ENCODE results near the gene CCDC158. TPM values are rescaled to one million over a fixed set of nuclear protein-coding genes. Genes with fewer than 3 reads are reported as not detected.

The CCDC158 gene
- total and polyA plus RNA-seq, 7 donors: 0.17 to 0.32 (median 0.17) TPM; not detected in 4

DNA sequence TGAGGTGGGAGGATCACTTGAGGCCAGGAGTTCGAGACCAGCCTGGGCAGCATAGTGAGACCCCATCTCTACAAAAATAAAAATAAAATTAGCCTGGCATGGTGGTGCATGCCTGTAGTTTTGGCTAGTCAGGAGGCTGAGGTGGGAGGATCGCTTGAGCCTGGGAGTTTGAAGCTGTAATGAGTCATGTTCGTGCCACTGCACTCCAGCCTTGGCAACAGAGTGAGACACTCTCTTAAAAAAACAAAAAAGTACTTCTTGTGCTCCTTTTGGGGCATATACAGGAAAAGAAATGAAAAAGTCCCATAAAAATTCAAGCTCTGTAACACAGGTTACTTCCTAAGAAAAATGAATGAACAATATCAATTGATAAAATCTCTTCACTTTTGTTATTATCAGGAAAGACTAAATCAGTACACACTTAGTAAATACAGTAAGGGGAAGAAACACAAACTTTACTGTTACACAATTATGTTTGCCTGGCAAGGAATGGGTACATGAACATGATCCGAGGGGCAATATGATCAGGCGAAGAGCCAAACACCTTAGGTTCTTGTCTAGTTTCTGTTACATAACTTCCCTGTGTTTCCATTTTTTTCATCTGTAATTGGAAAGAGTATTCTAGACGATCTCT is 46.9 kb downstream of the CCDC158 start:
- Histone ChIP-seq H3K36me3 (ENCODE audit: insufficient read depth in 1 of 2, low read depth in 1 of 2) (no peaks in the 10 kb centered on the region), H3K4me1 (no peaks in the 10 kb centered on the region), H3K4me3 (no peak overlapping the region), H3K9me3 (no peaks in the 10 kb centered on the region), H3K27ac (no peak overlapping the region), H3K27me3 (ENCODE audit: insufficient read depth in 3 of 3, low read length in 2 of 3) (no peaks in the 10 kb centered on the region)
- ATAC-seq (no peak), DNase-seq (no peak)
- TF ChIP-seq, protein P1, sequence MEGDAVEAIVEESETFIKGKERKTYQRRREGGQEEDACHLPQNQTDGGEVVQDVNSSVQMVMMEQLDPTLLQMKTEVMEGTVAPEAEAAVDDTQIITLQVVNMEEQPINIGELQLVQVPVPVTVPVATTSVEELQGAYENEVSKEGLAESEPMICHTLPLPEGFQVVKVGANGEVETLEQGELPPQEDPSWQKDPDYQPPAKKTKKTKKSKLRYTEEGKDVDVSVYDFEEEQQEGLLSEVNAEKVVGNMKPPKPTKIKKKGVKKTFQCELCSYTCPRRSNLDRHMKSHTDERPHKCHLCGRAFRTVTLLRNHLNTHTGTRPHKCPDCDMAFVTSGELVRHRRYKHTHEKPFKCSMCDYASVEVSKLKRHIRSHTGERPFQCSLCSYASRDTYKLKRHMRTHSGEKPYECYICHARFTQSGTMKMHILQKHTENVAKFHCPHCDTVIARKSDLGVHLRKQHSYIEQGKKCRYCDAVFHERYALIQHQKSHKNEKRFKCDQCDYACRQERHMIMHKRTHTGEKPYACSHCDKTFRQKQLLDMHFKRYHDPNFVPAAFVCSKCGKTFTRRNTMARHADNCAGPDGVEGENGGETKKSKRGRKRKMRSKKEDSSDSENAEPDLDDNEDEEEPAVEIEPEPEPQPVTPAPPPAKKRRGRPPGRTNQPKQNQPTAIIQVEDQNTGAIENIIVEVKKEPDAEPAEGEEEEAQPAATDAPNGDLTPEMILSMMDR (IDR thresholded peaks at IDR 0.05): no peak
- intact Hi-C loops (cut with DNase I): no loop called here
- 49 to 65% (median 56%) methylated on average over 6 of the region's 6 CpGs for WGBS, 3 donors

GRCh38 chr4:76366737-76367136 is 54.2 kb downstream of the CCDC158 start:
- no peak for DNase-seq

DNA sequence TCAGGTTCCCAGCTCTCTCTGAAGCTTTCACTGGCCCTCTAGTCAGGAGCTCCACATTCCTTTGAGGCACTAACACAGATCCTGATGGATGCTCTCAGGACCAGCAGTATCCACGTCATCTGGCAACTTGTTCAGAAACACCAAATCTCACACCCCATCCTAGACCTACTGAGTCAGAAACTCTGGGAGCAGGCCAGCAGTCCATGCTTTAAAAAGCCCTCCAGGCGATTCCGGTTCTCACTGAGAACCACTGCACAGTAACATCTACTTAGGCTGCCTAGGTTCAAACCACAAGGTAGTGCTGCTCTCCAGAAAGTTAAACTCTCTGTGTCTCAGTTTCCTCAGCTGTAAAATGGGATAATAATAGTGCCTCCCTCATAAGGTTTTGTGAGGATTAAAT is 55.3 kb downstream of the CCDC158 start:
- 80 to 83% (median 82%) methylated on average over 3 of the region's 3 CpGs for WGBS, 3 donors

More at GRCh38 chr4:76366737-76367136, 54.2 kb downstream of the CCDC158 start:
- intact Hi-C loops (cut with DNase I): no loop called here
- Histone ChIP-seq H3K9me3 (no peaks in the 10 kb centered on the region), H3K27me3 (ENCODE audit: insufficient read depth in 3 of 3, low read length in 2 of 3) (no peaks in the 10 kb centered on the region), H3K36me3 (ENCODE audit: insufficient read depth in 1 of 2, low read depth in 1 of 2) (no peaks in the 10 kb centered on the region), H3K4me3 (no peak overlapping the region), H3K4me1 (no peaks in the 10 kb centered on the region), H3K27ac (no peak overlapping the region)
- ATAC-seq: no peak
- WGBS, 3 donors: 81 to 88% (median 86%) methylated on average over 4 of the region's 4 CpGs
- TF ChIP-seq, protein P1 (IDR thresholded peaks at IDR 0.05): no peak

DNA sequence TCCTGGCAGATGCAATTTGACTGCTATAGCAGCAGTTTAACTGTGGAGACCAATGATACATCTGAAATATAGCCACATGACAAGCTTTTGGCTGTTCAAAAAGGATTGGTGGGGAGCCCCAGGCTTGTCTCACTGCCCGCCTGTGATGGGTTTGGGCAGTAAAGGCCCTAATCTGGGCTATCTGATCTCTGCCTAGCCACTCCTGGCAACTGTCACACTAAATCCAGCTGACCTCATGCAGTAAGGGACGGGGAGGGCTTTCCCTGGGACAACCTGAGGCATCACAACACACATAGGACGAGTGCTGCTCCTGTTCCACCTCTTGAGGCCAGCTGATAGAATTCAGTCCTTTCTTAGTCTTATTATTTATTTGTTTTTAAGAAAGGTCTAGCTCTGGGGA is 56.2 kb downstream of the CCDC158 start:
- H3K9me3 ChIP-seq: no peaks in the 10 kb centered on the region
- no peaks in the 10 kb centered on the region for H3K36me3 ChIP-seq (ENCODE audit: insufficient read depth in 1 of 2, low read depth in 1 of 2)
- TF ChIP-seq, protein P1 (IDR thresholded peaks at IDR 0.05): no peak
- intact Hi-C loops (cut with DNase I): no loop called here
- no peak for DNase-seq
- H3K27me3 ChIP-seq (ENCODE audit: insufficient read depth in 3 of 3, low read length in 2 of 3): no peaks in the 10 kb centered on the region
- WGBS, 3 donors: 59 to 73% (median 69%) methylated on average over 3 of the region's 3 CpGs
- no peaks in the 10 kb centered on the region for H3K4me1 ChIP-seq
- ATAC-seq: no peak
- no peak overlapping the region for H3K4me3 ChIP-seq
- H3K27ac ChIP-seq: no peak overlapping the region

More for the DNA sequence above, 55.3 kb downstream of the CCDC158 start:
- ATAC-seq: no peak
- no peaks in the 10 kb centered on the region for H3K4me1 ChIP-seq
- intact Hi-C loops (cut with DNase I): no loop called here
- TF ChIP-seq, protein P1 (IDR thresholded peaks at IDR 0.05): no peak
- H3K36me3 ChIP-seq (ENCODE audit: insufficient read depth in 1 of 2, low read depth in 1 of 2): no peaks in the 10 kb centered on the region
- no peak overlapping the region for H3K4me3 ChIP-seq
- no peak overlapping the region for H3K27ac ChIP-seq
- no peaks in the 10 kb centered on the region for H3K9me3 ChIP-seq
- DNase-seq: no peak
- H3K27me3 ChIP-seq (ENCODE audit: insufficient read depth in 3 of 3, low read length in 2 of 3): no peaks in the 10 kb centered on the region

Measured in psoas muscle (tissue), 8 donors.